HG02571 (cell line): ENCODE measurements around the gene SRPRA.

Experiments used
- ATAC-seq: cut with Tn5 transposase; IDR thresholded peaks from one replicate; pipeline ENCODE4 v1.9.1; 2021; ENCODE audit warnings: mild to moderate bottlenecking, moderate library complexity; ENCODE audit not compliant: unreplicated experiment

SRPRA gene

DNA sequence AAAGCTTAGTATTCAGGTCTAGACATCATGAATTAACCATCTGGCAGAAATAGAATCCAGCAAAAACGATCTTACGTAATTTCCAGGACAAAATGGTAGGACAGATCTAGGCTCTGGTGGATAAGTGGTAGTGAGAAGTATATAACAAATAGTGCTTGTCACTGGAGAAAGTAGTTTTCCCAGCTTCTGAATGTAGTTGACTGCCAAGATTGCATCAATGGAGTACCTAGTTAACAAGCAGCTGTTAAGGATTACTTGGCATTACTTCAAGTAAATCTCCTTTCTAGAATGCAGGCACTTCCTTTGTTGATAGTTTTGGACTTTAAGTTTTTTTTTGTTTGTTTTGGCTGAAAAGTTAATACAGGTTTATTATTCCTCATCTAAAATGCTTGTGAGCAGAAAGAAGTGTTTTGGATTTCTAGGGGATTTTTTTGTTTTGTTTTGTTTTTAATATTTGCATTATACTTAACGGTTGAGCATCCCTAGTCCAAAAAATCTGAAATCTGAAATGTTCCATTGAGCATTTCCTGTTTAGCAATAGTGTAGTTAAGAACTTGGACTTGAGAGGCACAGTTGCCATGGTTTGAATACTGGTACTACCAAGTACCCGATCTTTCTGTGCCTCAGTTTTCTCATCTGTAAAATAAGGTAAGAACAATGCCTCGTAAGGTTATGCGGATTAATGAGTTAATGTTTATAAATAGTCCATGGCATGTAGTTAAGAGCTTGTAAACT is 36.8 kb downstream of the SRPRA start:
- no peak for ATAC-seq

DNA sequence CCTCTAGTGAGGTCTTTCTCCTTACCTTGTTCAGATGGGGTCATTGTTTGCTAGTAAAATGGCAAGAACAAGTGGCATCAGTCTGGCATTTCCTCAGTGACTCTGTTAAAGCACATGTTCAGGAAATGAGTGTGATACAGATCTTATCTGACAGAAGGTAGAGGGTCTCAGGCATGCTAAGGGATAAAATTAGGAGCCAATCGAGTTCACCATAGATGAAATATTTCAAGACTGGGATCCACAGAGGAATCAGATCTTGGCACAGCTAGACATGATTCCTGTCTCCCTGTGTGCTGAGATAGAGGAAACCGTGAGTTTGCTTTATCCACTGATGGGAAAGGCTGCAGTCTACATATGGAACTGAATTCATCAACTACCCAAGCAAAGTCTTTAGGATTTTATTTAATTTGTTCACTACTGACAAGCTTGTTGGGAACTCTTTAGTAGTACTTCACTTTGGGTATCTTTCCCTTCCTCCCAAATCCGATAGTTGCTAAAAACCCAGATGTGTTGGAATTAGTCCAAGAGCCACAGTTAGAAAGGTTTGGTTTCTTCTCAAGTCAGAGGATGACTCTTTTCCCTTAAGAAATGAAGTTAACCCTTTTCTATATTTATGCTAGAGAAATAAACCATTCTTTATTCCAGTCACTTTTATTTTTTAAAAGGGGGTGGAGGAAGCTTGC is 38.7 kb downstream of the SRPRA start:
- no peak for ATAC-seq

DNA sequence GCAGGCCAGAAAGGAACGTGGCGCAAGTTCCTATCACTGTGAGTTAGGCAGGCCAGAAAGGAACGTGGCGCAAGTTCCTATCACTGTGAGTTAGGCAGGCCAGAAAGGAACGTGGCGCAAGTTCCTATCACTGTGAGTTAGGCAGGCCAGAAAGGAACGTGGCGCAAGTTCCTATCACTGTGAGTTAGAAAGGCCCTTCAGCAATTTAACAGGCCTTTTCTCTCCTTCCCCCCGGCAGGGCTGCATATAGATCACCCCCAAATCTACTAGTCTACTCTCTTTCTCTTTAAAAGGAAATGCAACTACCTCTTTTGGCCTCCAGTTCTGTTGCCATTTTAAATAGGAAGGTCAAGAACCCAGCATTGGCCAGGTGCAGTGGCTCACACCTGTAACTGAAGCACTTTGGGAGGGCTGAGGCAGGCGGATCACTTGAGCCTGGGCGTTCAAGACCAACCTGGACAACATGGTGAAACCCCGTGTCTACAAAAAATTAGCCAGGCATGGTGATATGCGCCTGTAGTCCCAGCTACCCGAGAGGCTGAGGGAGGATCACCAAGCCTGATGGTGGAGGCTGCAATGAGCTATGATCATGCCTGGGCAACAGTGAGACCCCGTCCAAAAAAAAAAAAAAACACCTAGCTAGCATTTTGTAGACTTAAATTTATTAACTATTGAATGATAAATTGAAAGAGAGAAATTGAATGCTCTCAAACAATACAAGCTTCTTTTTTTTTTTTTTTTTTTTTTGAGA is 42.2 kb downstream of the SRPRA start:
- no peak for ATAC-seq

- no peak for ATAC-seq
Measured at GRCh38 chr11:126225295-126225665, 43.4 kb downstream of the SRPRA start.

- no peak for ATAC-seq
Measured at GRCh38 chr11:126224647-126225294, 43.9 kb downstream of the SRPRA start.

GRCh38 chr11:126219547-126219946 is 49.1 kb downstream of the SRPRA start:
- ATAC-seq = no peak

DNA sequence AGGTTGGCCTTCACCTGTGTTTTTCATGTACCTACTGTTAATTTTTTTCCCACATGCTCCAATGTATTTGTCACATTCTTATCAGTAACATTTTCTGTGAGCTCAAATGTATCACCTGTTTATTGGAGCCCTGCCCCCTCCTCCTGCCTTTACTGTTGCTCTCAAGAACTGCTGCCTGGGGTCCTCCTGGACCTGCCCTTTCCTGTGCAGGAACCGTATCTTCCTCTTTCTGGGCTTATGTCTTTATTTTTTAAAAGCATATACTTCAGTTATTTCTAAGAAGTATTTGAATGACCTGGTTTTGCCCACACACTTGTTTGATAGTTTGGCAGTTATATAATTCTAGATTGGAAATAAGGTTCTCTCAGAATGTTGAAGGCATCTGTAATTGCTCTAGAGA is 51.2 kb downstream of the SRPRA start:
- ATAC-seq = no peak

DNA sequence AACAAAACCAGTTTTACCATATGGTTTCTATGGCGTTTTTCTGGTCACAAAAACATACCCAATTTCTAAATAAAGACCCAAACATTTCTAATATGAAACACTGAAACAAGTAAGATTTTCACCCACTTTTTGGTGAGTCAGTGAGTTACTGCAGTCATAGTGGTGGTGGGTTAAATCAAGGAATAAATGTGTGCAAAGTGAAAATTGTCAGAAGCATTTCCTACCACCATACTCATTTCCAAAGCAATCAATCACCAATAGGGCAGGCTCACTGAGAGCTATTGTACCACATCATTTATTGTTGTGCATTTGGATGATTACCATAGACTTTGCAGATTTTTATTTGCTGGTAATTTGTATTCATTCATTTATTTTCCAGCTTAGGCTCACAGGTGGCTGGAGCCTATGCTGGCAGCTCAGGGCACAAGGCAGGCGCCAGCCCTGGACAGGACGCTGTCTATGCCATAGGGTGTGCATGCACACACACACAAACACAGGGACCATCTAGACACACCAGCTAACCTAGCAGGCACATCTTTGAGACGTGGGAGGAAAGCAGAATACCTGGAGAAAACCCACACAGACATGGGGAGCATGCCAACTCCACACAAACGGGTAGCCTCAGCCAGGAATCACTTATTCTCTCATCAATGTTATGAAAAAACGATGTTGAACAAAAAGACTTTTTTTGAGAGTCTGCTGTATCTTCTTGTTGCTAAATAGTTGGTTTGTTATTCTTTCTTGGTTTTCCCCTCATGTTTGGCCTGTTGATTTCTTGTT is 52.0 kb downstream of the SRPRA start:
- no peak for ATAC-seq

GRCh38 chr11:126214841-126215240 is 53.9 kb downstream of the SRPRA start:
- no peak for ATAC-seq

DNA sequence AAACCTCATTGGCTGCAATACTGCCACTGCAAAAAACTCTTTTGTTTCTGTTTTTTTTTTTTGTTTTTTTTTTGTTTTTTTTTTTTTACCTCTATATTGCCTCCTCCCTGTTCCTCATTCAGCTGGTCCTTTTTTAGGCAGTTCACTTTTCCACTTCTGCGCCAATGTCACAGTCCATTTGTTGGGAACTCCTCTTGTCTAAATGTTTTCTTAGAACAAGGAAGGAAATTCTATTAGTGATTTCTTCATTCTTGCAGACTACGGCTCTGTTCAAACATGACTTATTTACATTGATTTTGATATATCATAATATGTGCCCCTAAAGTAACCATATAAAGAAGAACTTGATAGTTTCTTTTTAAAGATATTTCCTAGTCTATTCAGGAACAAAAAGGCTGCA is 54.3 kb downstream of the SRPRA start:
- ATAC-seq = no peak
